IPS DF 4.7 (cell line): Measurements from ENCODE around the gene RAVER2.
"Not testable (repeated sequence)": the region's sequence is repeated elsewhere in the genome, so short reads cannot be mapped to it uniquely, and the experiment has no call there.

ENCODE experiments used
- DNase-seq: peaks from one replicate; pipeline ENCODE4 v3.0.0-alpha.2; 2013; ENCODE audit warnings: low spot score; ENCODE audit errors: extremely low read depth

The RAVER2 gene

GRCh38 chr1:64744492-64745180, at the start of gene RAVER2:
Gene RAVER2, plus strand, starts transcription at chr1:64745075. Its CDS starts 98 bp downstream, at chr1:64745173.
- DNase-seq = no peak

GRCh38 chr1:64696879-64697278, 48.0 kb upstream of the RAVER2 start:
- DNase-seq = no peak

- no peak for DNase-seq
These were observed 45.5 kb upstream of the RAVER2 start for GRCh38 chr1:64699327-64699726.

GRCh38 chr1:64701071-64701470, 43.8 kb upstream of the RAVER2 start:
- DNase-seq = no peak

- no peak for DNase-seq
These were observed 43.0 kb upstream of the RAVER2 start for GRCh38 chr1:64701886-64702285.

- not testable (repeated sequence) for DNase-seq
These were observed 42.2 kb upstream of the RAVER2 start for GRCh38 chr1:64702670-64703069.

GRCh38 chr1:64703600-64703999, 41.3 kb upstream of the RAVER2 start:
- DNase-seq = no peak

- DNase-seq = no peak
These were observed 39.3 kb upstream of the RAVER2 start for GRCh38 chr1:64705591-64705990.

GRCh38 chr1:64711266-64711665, 33.6 kb upstream of the RAVER2 start:
- DNase-seq = no peak

GRCh38 chr1:64712049-64712448, 32.8 kb upstream of the RAVER2 start:
- DNase-seq = no peak

- no peak for DNase-seq
These were observed 29.7 kb upstream of the RAVER2 start for GRCh38 chr1:64715186-64715585.

GRCh38 chr1:64721135-64721534, 23.7 kb upstream of the RAVER2 start:
- no peak for DNase-seq

- DNase-seq = no peak
These were observed 23.2 kb upstream of the RAVER2 start for GRCh38 chr1:64721576-64722145.

GRCh38 chr1:64727861-64728260, 17.0 kb upstream of the RAVER2 start:
- DNase-seq = no peak

GRCh38 chr1:64733581-64734286, 11.1 kb upstream of the RAVER2 start:
- no peak for DNase-seq

- DNase-seq = no peak
These were observed 10.6 kb upstream of the RAVER2 start for GRCh38 chr1:64734287-64734652.

- DNase-seq = not testable (repeated sequence)
These were observed 4.2 kb upstream of the RAVER2 start for GRCh38 chr1:64740687-64741086.

- no peak for DNase-seq
These were observed 852 bp upstream of the RAVER2 start for GRCh38 chr1:64743954-64744491.

- no peak for DNase-seq
These were observed 508 bp downstream of the RAVER2 start for GRCh38 chr1:64745181-64745985.

GRCh38 chr1:64745986-64746940, 1.4 kb downstream of the RAVER2 start:
- no peak for DNase-seq
